HL-60 (cell line): ENCODE measurements around the gene LRMDA.

Source experiments
- DNase-seq, 2 experiments: peaks; one replicate each; pipeline ENCODE4 v3.0.0-alpha.2; 2010 to 2020; ENCODE audit warnings: low read depth in 1 of 2, low spot score in 1 of 2
- H3K27ac ChIP-seq: fragments of 250-450 bp; sonication (Bioruptor Pico); replicated peaks from 2 replicates; pipeline ENCODE4 v1.5.1; 2020; ENCODE audit warnings: mild to moderate bottlenecking, moderate library complexity
- H3K27me3 ChIP-seq: fragments of 250-450 bp; sonication (Bioruptor Pico); 2 replicates; pipeline ENCODE4 v1.5.1; 2021; ENCODE audit warnings: mild to moderate bottlenecking, moderate library complexity; ENCODE audit not compliant: insufficient read depth, poor library complexity, severe bottlenecking
- H3K4me3 ChIP-seq: replicated peaks from 2 replicates; pipeline ENCODE4 v1.5.1; 2011; ENCODE audit warnings: mild to moderate bottlenecking, control low read depth, low read length; ENCODE audit not compliant: insufficient read depth
- GABPA ChIP-seq: IDR thresholded peaks from 2 replicates; pipeline ENCODE4 v1.6.1; 2012; ENCODE audit warnings: low read depth
- POLR2AphosphoS5 ChIP-seq: IDR thresholded peaks from 2 replicates; pipeline ENCODE4 v1.6.1; 2012; ENCODE audit warnings: low read depth
- SPI1 ChIP-seq: IDR thresholded peaks from 2 replicates; pipeline ENCODE4 v1.6.1; 2012; ENCODE audit warnings: low read depth, mild to moderate bottlenecking, borderline replicate concordance
- TF ChIP-seq, protein P1 (sequence below): IDR thresholded peaks from 2 replicates; pipeline ENCODE4 v1.6.1; 2012; ENCODE audit warnings: low read depth; ENCODE audit not compliant: insufficient replicate concordance
- TF ChIP-seq, protein P2 (sequence below): IDR thresholded peaks from one replicate; pipeline ENCODE4 v1.5.1; 2011; ENCODE audit warnings: low read length, control low read depth, inconsistent platforms; ENCODE audit not compliant: insufficient read depth

The LRMDA gene

DNA sequence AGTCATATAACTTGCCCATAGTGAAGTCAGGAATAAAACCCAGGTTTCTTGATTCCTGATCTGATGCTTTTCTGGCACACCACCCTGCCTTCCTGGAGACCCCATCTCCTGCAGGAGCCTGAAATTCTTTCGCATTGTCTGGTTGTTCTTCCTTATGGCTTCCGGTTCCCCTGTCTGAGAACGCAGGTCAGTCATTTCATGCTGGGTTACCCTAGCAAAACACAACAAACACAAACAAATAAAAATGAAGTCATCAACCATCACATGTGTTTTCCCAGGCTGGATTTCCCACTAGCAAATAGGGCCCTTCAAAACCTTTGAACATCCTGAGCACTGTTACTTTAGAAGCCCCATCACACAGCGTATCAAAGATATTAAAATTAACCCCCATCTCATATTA, 569.6 kb downstream of the LRMDA start:
- no peak for DNase-seq
- no peak overlapping the region for H3K27ac ChIP-seq
- H3K27me3 ChIP-seq = no peaks in the 10 kb centered on the region
- TF ChIP-seq GABPA = no peak
- TF ChIP-seq, protein P1, sequence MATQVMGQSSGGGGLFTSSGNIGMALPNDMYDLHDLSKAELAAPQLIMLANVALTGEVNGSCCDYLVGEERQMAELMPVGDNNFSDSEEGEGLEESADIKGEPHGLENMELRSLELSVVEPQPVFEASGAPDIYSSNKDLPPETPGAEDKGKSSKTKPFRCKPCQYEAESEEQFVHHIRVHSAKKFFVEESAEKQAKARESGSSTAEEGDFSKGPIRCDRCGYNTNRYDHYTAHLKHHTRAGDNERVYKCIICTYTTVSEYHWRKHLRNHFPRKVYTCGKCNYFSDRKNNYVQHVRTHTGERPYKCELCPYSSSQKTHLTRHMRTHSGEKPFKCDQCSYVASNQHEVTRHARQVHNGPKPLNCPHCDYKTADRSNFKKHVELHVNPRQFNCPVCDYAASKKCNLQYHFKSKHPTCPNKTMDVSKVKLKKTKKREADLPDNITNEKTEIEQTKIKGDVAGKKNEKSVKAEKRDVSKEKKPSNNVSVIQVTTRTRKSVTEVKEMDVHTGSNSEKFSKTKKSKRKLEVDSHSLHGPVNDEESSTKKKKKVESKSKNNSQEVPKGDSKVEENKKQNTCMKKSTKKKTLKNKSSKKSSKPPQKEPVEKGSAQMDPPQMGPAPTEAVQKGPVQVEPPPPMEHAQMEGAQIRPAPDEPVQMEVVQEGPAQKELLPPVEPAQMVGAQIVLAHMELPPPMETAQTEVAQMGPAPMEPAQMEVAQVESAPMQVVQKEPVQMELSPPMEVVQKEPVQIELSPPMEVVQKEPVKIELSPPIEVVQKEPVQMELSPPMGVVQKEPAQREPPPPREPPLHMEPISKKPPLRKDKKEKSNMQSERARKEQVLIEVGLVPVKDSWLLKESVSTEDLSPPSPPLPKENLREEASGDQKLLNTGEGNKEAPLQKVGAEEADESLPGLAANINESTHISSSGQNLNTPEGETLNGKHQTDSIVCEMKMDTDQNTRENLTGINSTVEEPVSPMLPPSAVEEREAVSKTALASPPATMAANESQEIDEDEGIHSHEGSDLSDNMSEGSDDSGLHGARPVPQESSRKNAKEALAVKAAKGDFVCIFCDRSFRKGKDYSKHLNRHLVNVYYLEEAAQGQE = no peak
- TF ChIP-seq, protein P2, sequence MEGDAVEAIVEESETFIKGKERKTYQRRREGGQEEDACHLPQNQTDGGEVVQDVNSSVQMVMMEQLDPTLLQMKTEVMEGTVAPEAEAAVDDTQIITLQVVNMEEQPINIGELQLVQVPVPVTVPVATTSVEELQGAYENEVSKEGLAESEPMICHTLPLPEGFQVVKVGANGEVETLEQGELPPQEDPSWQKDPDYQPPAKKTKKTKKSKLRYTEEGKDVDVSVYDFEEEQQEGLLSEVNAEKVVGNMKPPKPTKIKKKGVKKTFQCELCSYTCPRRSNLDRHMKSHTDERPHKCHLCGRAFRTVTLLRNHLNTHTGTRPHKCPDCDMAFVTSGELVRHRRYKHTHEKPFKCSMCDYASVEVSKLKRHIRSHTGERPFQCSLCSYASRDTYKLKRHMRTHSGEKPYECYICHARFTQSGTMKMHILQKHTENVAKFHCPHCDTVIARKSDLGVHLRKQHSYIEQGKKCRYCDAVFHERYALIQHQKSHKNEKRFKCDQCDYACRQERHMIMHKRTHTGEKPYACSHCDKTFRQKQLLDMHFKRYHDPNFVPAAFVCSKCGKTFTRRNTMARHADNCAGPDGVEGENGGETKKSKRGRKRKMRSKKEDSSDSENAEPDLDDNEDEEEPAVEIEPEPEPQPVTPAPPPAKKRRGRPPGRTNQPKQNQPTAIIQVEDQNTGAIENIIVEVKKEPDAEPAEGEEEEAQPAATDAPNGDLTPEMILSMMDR = no peak
- no peak for TF ChIP-seq POLR2AphosphoS5
- no peak for TF ChIP-seq SPI1
- no peak overlapping the region for H3K4me3 ChIP-seq

DNA sequence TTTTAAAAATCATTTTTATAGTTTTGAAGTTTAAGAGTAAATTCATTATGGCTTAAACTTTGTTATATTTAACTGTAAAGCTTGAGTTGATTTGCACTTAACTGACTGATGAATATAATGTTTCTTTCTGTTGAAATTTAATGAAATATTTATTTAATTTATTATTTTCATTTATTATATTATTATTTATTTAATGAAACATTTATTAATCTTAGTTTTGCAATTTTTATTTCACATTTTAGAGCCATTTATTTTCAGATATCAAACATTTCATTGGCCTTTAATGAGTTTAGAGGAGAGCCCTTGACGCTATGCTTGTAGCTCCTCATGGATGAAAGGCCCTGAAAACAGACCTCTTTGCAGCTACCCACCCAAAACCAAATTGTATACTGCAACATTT, 570.0 kb downstream of the LRMDA start:
- H3K27me3 ChIP-seq = no peaks in the 10 kb centered on the region
- no peak overlapping the region for H3K4me3 ChIP-seq
- no peak overlapping the region for H3K27ac ChIP-seq
- DNase-seq = no peak
- TF ChIP-seq GABPA = no peak
- TF ChIP-seq, protein P1 = no peak

DNA sequence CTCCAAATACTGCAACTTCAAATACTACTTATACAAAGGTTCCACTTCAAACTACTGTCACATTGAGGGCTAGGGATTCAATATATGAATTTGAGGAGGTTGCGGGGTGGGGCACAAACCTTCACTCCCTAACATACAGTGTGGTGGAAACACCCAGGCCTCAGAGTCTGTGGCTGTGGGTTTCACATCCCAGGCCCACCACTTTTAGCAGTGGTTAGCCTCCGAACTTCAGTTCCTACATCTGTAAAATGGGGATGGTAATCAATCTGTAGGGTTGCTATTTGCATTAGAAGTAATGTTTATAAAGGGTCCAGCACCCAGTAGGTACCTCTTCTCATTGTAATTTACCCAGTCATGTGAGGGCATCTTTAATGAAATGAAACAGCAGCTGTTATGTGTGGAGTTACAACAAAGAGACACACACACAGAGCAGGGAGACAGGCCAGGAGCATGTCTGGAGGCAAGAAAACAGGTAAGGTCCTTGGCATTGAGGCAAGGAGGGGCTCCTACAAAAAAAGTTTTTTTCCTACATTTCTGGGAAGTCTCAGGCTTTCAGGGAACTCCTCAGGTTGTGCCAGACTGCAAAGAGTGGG, 570.9 kb downstream of the LRMDA start:
- DNase-seq = no peak
- no peaks in the 10 kb centered on the region for H3K27me3 ChIP-seq
- TF ChIP-seq, protein P1 = no peak
- TF ChIP-seq GABPA (no peak), SPI1 (no peak), POLR2AphosphoS5 (no peak)
- TF ChIP-seq, protein P2 = no peak

More for the DNA sequence above, 570.9 kb downstream of the LRMDA start:
- no peak overlapping the region for H3K4me3 ChIP-seq
- no peak overlapping the region for H3K27ac ChIP-seq
